Renal cortex interstitium (tissue), 11 donors: ENCODE measurements around the gene MMP8. TPM values are rescaled to one million over a fixed set of nuclear protein-coding genes. Genes with fewer than 3 reads are reported as not detected.

Experiments used
- DNase-seq, 11 donors: peaks; one replicate each; pipeline ENCODE4 v3.0.0-alpha.2; 2013; ENCODE audit warnings: low read depth in 9 of 11, low spot score in 4 of 11; ENCODE audit errors: extremely low read depth in 1 of 11
- polyA plus RNA-seq, 3 donors: library from polyadenylated mRNA; unstranded; fragments of 120-200 nt; gene quantifications; one replicate each; pipeline ENCODE4 v1.2.1, GENCODE V29; 2013; ENCODE audit not compliant: insufficient read length in 3 of 3

The MMP8 gene
- polyA plus RNA-seq, 3 donors: 0.06 TPM; not detected in 2

DNA sequence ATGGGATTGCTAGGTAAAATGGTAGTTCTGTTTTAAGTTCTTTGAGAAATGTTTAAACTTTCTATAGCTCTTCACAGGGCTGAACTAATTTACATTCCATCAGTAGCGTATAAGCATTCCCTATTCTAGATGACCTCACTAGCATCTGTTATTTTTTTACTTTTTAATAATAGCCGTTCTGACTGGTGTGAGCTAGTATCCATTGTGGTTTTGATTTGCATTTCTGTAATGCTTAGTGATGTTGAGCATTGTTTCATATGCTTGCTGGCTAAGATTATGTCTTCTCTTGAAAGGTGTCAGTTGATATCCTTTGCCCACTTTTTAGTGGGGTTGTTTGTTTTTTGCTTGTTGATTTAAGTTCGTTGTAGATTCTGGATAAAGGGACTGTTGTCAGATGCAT lies 55.1 kb downstream of the MMP8 start:
- DNase-seq: no peak

DNA sequence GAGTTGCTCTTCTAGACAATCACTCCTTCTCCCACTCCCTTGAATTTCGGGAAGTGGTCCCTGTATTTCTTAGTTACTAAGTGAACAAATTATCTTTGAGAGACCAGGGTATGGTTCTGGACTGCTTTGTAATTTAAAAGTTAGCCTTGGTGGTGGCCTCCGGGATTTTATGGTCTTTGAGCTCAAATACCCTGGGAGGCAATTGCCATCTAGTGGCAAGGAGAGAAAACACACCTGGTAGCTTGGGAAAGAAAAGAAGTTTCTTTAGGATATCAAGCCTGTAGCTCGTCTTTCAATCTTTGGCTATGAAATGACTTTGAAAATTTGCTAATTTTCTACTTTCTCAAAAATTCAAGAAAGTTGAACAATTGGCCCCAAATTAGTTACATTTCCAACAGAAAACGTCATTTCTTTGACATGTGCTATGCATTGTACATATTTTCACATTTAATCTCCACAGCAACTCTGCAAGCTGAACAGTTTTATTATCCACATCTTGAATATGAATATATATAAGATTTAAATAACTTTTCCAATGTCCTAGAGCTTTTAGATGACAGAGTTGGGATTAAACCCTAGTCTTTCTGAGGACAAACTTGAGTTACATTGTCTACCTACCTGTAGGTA lies 58.3 kb downstream of the MMP8 start:
- DNase-seq: peak in 8 of 11 donors; percentile 4 to 26 (median 13)

DNA sequence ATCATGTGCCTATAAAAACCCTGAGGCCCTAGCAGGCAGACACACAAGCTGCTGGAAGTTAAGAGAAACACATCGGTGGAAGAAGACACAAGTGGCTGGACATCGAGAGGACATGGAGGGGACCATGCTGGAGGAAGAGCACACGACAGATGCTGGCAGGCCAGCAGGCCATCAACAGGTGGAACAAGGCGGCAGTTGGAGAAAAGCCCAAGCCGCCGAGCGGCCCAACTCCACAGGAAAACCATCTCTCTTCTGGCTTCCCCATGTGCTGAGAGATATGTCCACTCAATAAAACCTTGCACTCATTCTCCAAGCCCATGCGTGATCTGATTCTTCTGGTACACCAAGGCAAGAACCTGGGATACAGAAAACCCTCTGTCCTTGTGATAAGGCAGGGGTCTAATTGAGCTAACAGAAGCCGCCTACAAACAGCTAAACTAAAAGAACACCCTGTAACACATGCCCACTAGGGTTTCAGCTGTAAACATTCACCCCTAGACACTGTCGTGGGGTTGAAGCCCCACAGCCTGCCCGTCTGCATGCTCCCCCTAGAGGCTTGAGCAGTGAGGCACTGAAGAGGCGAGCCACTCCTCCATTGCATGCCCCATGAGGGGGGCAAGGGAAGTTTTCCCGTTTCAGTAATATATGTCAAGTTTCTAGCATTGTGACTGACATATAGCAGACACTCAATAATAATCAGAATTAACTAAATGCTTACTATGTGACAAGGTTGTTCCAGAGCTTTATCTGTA lies 60.6 kb downstream of the MMP8 start:
- DNase-seq: no peak

DNA sequence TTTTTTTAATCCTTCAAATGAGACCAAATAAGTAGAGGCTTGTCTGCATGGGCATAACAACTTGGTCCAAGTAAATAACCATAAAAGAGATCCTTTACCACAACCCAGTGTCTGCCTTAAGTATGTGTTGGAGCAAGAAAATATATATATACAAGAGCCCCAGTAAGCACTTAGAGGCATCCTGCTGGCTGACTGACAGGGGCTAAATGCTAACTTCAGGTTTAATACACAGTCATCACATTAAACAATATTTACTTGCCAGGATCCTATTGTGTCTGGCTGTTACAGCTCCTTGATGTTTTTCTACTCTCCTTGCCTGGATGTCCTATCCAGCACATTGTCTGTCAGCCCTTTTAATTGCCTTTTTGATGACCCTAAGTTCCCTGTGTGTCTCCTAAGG lies 62.1 kb downstream of the MMP8 start:
- no peak for DNase-seq

Other genes with a start within 250 kb of the MMP8 start
- gene MMP7, start 194.2 kb downstream of the MMP8 start, polyA plus RNA-seq: 10 to 100 TPM; 26.3 to 38.4 (median 28.6) TPM
- gene MMP20, start 99.6 kb downstream of the MMP8 start, polyA plus RNA-seq: not detected
- not detected for gene MMP27, start 19.2 kb downstream of the MMP8 start, polyA plus RNA-seq
- gene MMP10, start 55.7 kb upstream of the MMP8 start, polyA plus RNA-seq: not detected
- gene MMP1, start 73.2 kb upstream of the MMP8 start, polyA plus RNA-seq: under 1 TPM in 2 of 3 donors, not detected in 1; 0.17 to 0.48 TPM
- under 1 TPM in 2 of 3 donors, not detected in 1; 0.13 to 0.36 TPM for gene MMP3, start 118.7 kb upstream of the MMP8 start, polyA plus RNA-seq
- gene MMP12, start 150.0 kb upstream of the MMP8 start, polyA plus RNA-seq: 1 to 10 TPM; 1.9 to 4.8 (median 4.2) TPM
- under 1 TPM in 1 of 3 donors, not detected in 2; 0.09 TPM for gene MMP13, start 230.8 kb upstream of the MMP8 start, polyA plus RNA-seq